Right ventricle myocardium inferior (tissue), 1 donor: ENCODE measurements around the gene ZCWPW2. TPM values are rescaled to one million over a fixed set of nuclear protein-coding genes. Genes with fewer than 3 reads are reported as not detected.

Experiments used
- ATAC-seq: fragments of 200-7000 bp; cut with Tn5 transposase; one replicate; pipeline ENCODE4 v1.9.1; 2020; ENCODE audit warnings: mild to moderate bottlenecking, moderate library complexity
- DNase-seq: peaks from one replicate; pipeline ENCODE4 v3.0.0; 2021; ENCODE audit errors: missing footprints
- intact Hi-C: fragments of 100-400 bp; cut with DNase I; formaldehyde crosslinking; loops from one replicate; pipeline ENCODE4 v1.11.0; 2022
- total RNA-seq: library from RNA; stranded (reverse); fragmentation: NEBNext Ultra II Directional; extraction: Animal tissue kit (Norgen Biotek cat#: 25700); gene quantifications from one replicate; pipeline ENCODE4 v1.2.1, GENCODE V29; 2021
- donor health status: DM: no; HTN: yes; CAD: no; lungs with severe emphysema.

ZCWPW2 gene
- total RNA-seq, 1 donor from 2014 or later: 2.0 TPM

GRCh38 chr3:28347374-28348264, 902 bp upstream of the ZCWPW2 start:
- DNase-seq: no peak
- ATAC-seq: no peak
- intact Hi-C loops: loop anchor here (2.0 kb wide), 1 partner anchor 107 kb away; the partner anchor contains the start of gene CMC1

- peak; percentile 90 for ATAC-seq
- intact Hi-C loops: loop anchor here (2.0 kb wide), 1 partner anchor 107 kb away; the partner anchor contains the start of gene CMC1
- DNase-seq: no peak
Measured at GRCh38 chr3:28348265-28348628, 274 bp upstream of the ZCWPW2 start.

- no peak for DNase-seq
- peak; percentile 1 for ATAC-seq
- intact Hi-C loops: loop anchor here (2.0 kb wide), 1 partner anchor 109 kb away; the partner anchor contains the start of gene CMC1
Measured at GRCh38 chr3:28349469-28350000, 1.0 kb downstream of the ZCWPW2 start.

- DNase-seq (no peak), ATAC-seq (peak; percentile 86)
- intact Hi-C loops: no loop called here
Measured at GRCh38 chr3:28376424-28376823, 27.9 kb downstream of the ZCWPW2 start.

GRCh38 chr3:28386049-28386448, 37.5 kb downstream of the ZCWPW2 start:
- DNase-seq (no peak), ATAC-seq (no peak)
- intact Hi-C loops: no loop called here

GRCh38 chr3:28388978-28389377, 40.5 kb downstream of the ZCWPW2 start:
- intact Hi-C loops: no loop called here
- DNase-seq (no peak), ATAC-seq (no peak)

- ATAC-seq (no peak), DNase-seq (no peak)
- intact Hi-C loops: no loop called here
Measured at GRCh38 chr3:28399206-28399605, 50.7 kb downstream of the ZCWPW2 start.

- ATAC-seq (no peak), DNase-seq (no peak)
- intact Hi-C loops: no loop called here
Measured at GRCh38 chr3:28406241-28406640, 57.7 kb downstream of the ZCWPW2 start.

- ATAC-seq: no peak
- DNase-seq: no peak
- intact Hi-C loops: no loop called here
Measured at GRCh38 chr3:28449398-28449797, 100.9 kb downstream of the ZCWPW2 start.

GRCh38 chr3:28462866-28463265, 114.3 kb downstream of the ZCWPW2 start:
- no peak for ATAC-seq
- intact Hi-C loops: no loop called here
- DNase-seq: no peak

GRCh38 chr3:28467414-28467813, 118.9 kb downstream of the ZCWPW2 start:
- ATAC-seq (no peak), DNase-seq (no peak)
- intact Hi-C loops: no loop called here

GRCh38 chr3:28476194-28476593, 127.7 kb downstream of the ZCWPW2 start:
- no peak for DNase-seq
- intact Hi-C loops: loop anchor here (1.0 kb wide), 1 partner anchor 251 kb away; no protein-coding TSS in a partner anchor
- no peak for ATAC-seq

- intact Hi-C loops: loop anchor here (1.0 kb wide), 1 partner anchor 251 kb away; no protein-coding TSS in a partner anchor
- ATAC-seq (no peak), DNase-seq (no peak)
Measured at GRCh38 chr3:28476764-28477163, 128.2 kb downstream of the ZCWPW2 start.

GRCh38 chr3:28485164-28485563, 136.6 kb downstream of the ZCWPW2 start:
- DNase-seq: no peak
- intact Hi-C loops: no loop called here
- ATAC-seq: no peak

- intact Hi-C loops: no loop called here
- DNase-seq (no peak), ATAC-seq (no peak)
Measured at GRCh38 chr3:28495301-28495700, 146.8 kb downstream of the ZCWPW2 start.

- ATAC-seq (no peak), DNase-seq (no peak)
- intact Hi-C loops: no loop called here
Measured at GRCh38 chr3:28502397-28502937, 153.9 kb downstream of the ZCWPW2 start.

- no peak for DNase-seq
- intact Hi-C loops: no loop called here
- ATAC-seq: no peak
Measured at GRCh38 chr3:28504976-28505375, 156.5 kb downstream of the ZCWPW2 start.

GRCh38 chr3:28521663-28522062, 173.1 kb downstream of the ZCWPW2 start:
- ATAC-seq: no peak
- no peak for DNase-seq
- intact Hi-C loops: no loop called here

GRCh38 chr3:28542351-28542750, 193.8 kb downstream of the ZCWPW2 start:
- ATAC-seq: no peak
- intact Hi-C loops: no loop called here

GRCh38 chr3:28544236-28544635, 195.7 kb downstream of the ZCWPW2 start:
- DNase-seq: no peak
- ATAC-seq: no peak
- intact Hi-C loops: no loop called here

More at GRCh38 chr3:28542351-28542750, 193.8 kb downstream of the ZCWPW2 start:
- no peak for DNase-seq
